K562 (cell line): ENCODE measurements around the gene FGGY.

Source experiments
- HDAC3 ChIP-seq: fragments of 450-650 bp; IDR thresholded peaks from 2 replicates; pipeline ENCODE4 v1.6.1; 2018; ENCODE audit warnings: borderline replicate concordance, mild to moderate bottlenecking, moderate library complexity; ENCODE audit not compliant: partially characterized antibody
- MAX ChIP-seq: sonication (generic); formaldehyde crosslinking; IDR thresholded peaks from 2 replicates; pipeline ENCODE4 v1.9.0; 2022; ENCODE audit warnings: mild to moderate bottlenecking, missing genetic modification reagents
- PATZ1 ChIP-seq: fragments of 250-450 bp; sonication (Bioruptor Pico); IDR thresholded peaks from 2 replicates; pipeline ENCODE4 v1.5.0; 2020; ENCODE audit warnings: mild to moderate bottlenecking, borderline replicate concordance
- PHF8 ChIP-seq: fragments of 200-600 bp; sonication (generic); IDR thresholded peaks from 2 replicates; pipeline ENCODE4 v1.6.1; 2012; ENCODE audit warnings: mixed run types, mild to moderate bottlenecking, inconsistent platforms, low read length, moderate library complexity, borderline replicate concordance
- ZNF174 ChIP-seq: fragments of 250-450 bp; sonication (Bioruptor Pico); IDR thresholded peaks from 2 replicates; pipeline ENCODE4 v1.4.0; 2020; ENCODE audit warnings: mild to moderate bottlenecking

- TF ChIP-seq HDAC3: no peak
- no peak for TF ChIP-seq PATZ1
- TF ChIP-seq PHF8: no peak
- TF ChIP-seq MAX (CRISPR knock-in tag): no peak
- no peak for TF ChIP-seq ZNF174 (CRISPR knock-in tag)
Observed at GRCh38 chr1:59302871-59303270, 6.0 kb downstream of the FGGY start.
